BE2C (cell line): Measurements from ENCODE around the gene PKHD1.

ENCODE experiments used
- DNase-seq: peaks from one replicate; pipeline ENCODE4 v3.0.0-alpha.2; 2020
- H3K27me3 ChIP-seq: fragments of 250-450 bp; sonication (Bioruptor Pico); 2 replicates; pipeline ENCODE4 v1.5.1; 2020; ENCODE audit warnings: mild to moderate bottlenecking
- H3K36me3 ChIP-seq: fragments of 250-450 bp; sonication (Bioruptor Pico); 2 replicates; pipeline ENCODE4 v1.5.1; 2020; ENCODE audit warnings: mild to moderate bottlenecking
- H3K4me1 ChIP-seq: fragments of 250-450 bp; sonication (Bioruptor Pico); 2 replicates; pipeline ENCODE4 v1.5.1; 2020
- H3K4me3 ChIP-seq: 2 replicates; pipeline ENCODE4 v1.5.1; 2011; ENCODE audit warnings: low read depth, low read length
- H3K9me3 ChIP-seq: fragments of 250-450 bp; sonication (Bioruptor Pico); 2 replicates; pipeline ENCODE4 v1.5.1; 2020
- TF ChIP-seq, protein P1 (sequence below): IDR thresholded peaks from 2 replicates; pipeline ENCODE4 v1.5.1; 2012; ENCODE audit warnings: mild to moderate bottlenecking, low read depth, low read length

Gene PKHD1

DNA sequence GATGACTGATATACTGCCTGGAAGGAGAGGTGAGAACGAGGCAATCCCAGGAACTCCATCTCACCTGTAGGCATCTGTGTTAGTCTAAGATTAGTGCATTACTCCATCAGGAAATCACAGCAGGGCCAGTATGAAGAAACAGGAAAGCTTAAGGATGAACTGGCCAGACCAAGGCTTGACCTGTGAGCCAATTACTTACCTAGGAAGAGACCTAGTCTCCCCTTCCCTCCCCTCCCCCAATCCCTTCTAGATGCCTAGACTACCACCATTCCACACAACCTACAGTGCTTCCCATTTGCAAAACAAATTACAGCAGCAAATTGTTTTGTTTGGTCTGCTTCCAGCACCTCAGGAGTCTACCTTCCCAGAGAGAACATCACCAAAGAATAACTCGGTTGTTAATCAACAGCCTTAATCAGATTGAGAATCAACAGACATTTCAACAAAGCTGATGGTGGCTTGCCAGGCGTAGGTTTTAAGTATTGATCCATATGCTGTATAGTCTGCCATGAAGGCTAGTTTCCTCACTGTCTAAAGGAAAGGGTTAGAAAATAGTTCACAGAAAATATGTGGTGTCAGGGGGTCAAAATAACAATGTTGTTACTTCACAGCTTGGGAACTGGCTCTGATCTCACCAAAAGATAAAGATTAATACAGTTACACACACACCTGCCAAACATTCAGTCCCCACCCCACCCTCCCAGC is 10.1 kb downstream of the PKHD1 start:
- Histone ChIP-seq H3K4me3 (no peak overlapping the region), H3K36me3 (no peaks in the 10 kb centered on the region), H3K9me3 (no peaks in the 10 kb centered on the region), H3K4me1 (no peaks in the 10 kb centered on the region), H3K27me3 (peaks cover 10% of the 10 kb centered on the region)
- TF ChIP-seq, protein P1, sequence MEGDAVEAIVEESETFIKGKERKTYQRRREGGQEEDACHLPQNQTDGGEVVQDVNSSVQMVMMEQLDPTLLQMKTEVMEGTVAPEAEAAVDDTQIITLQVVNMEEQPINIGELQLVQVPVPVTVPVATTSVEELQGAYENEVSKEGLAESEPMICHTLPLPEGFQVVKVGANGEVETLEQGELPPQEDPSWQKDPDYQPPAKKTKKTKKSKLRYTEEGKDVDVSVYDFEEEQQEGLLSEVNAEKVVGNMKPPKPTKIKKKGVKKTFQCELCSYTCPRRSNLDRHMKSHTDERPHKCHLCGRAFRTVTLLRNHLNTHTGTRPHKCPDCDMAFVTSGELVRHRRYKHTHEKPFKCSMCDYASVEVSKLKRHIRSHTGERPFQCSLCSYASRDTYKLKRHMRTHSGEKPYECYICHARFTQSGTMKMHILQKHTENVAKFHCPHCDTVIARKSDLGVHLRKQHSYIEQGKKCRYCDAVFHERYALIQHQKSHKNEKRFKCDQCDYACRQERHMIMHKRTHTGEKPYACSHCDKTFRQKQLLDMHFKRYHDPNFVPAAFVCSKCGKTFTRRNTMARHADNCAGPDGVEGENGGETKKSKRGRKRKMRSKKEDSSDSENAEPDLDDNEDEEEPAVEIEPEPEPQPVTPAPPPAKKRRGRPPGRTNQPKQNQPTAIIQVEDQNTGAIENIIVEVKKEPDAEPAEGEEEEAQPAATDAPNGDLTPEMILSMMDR = no peak
- no peak for DNase-seq

DNA sequence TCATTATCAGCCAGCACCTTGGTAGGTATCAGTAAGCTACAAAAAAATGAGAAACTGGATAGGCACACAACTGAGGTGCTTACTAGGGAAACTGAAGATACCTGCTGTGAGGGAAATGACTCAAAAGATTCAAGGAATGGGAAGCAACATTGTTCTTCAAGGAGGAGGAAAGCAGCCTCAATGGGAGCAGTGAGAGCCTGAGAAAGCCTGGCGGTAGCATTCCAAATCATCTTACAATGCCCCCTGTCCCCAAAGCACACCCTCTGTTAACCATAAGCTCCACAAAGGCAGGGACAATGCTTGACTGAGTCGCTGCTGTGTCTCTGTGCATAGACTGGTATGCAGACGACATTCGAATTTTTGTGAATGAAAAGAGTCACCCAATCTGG is 10.6 kb downstream of the PKHD1 start:
- no peak overlapping the region for H3K4me3 ChIP-seq
- no peak for DNase-seq
- TF ChIP-seq, protein P1 = no peak
- no peaks in the 10 kb centered on the region for H3K36me3 ChIP-seq
- peaks cover 14% of the 10 kb centered on the region for H3K27me3 ChIP-seq
- no peaks in the 10 kb centered on the region for H3K4me1 ChIP-seq
- no peaks in the 10 kb centered on the region for H3K9me3 ChIP-seq

DNA sequence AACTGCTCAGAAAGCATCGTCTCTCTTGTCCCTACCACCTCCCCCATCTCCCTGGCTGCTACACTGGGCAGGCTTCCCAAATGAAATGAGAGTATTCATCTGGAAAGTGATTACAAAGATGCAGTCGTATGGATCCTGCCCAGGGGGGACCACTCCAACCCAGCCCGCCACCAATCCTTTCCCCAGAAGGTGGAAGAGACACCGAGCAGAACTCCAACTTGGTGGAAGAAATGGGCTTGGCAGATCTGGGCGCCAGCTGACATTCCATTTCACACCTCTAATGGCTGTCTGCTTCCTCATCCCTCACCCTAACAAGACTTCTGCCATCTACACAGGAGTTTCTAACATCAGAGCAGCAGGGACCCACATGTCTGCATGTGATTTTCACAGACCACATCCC is 12.7 kb downstream of the PKHD1 start:
- DNase-seq = no peak
- no peaks in the 10 kb centered on the region for H3K9me3 ChIP-seq
- H3K27me3 ChIP-seq = peaks cover 12% of the 10 kb centered on the region
- no peak overlapping the region for H3K4me3 ChIP-seq
- no peaks in the 10 kb centered on the region for H3K36me3 ChIP-seq
- no peaks in the 10 kb centered on the region for H3K4me1 ChIP-seq
- TF ChIP-seq, protein P1 = no peak

DNA sequence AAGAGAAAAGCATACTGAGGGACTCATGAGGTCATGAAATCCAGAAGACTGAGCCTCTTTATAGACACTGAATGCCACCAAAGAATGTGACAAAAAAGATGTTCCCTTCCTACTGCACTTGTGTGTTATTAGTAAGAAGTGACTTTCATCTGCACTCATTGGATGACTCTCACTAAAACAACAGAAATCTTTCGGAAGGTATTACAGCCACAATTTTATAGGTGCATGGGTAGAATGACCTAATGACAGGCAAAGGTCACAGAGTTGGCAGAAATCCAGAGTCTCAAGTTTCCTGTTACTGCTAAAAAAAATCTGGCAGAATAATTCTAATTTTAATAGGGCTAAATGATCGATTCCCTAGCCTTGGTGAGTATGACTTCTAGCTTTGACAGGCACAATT is 13.3 kb downstream of the PKHD1 start:
- Histone ChIP-seq H3K36me3 (no peaks in the 10 kb centered on the region), H3K4me3 (no peak overlapping the region), H3K4me1 (no peaks in the 10 kb centered on the region), H3K27me3 (peaks cover 18% of the 10 kb centered on the region), H3K9me3 (no peaks in the 10 kb centered on the region)
- no peak for DNase-seq
- TF ChIP-seq, protein P1 = no peak

- TF ChIP-seq, protein P1 = no peak
- H3K27me3 ChIP-seq = peaks cover 18% of the 10 kb centered on the region
- no peak for DNase-seq
- H3K36me3 ChIP-seq = no peaks in the 10 kb centered on the region
- H3K9me3 ChIP-seq = no peaks in the 10 kb centered on the region
- H3K4me3 ChIP-seq = no peak overlapping the region
- no peaks in the 10 kb centered on the region for H3K4me1 ChIP-seq
Measured at GRCh38 chr6:52065621-52066020, 21.8 kb downstream of the PKHD1 start.

DNA sequence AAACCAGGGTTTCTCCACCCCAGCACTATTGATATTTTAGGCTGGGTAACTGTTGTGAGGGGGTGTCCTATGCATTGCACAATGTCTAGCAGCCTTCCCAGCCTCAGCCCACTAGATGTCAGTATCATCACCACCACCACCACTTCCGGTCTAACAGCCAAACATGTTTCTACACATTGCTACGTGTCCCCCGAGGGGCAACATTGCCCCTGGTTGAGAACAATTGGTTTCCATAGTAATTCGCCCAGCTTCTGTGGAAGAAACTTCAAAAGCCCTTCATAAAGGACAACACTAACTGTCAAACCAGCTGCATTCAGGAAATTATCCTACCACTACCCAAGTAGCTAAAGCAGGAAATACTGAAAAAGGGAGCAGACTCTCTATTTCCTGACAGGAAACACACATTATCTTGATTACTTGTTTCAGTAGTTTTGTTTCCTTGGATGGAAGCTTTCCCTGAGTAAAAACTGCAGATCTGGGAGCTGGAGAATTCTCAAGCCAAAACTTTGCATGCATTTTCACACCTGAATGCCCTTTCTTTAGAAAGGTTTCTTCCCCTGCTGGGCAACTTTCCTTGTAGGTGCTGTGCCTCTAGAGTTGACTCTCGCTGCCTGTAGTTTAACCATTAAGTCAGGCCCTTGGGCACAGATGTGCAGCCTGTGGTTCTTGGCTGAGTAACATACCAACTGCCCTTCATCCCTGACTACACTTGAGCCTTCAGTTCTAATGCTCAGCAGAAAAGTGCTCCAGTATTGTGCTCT is 23.6 kb downstream of the PKHD1 start:
- Histone ChIP-seq H3K9me3 (no peaks in the 10 kb centered on the region), H3K27me3 (peaks cover 8% of the 10 kb centered on the region), H3K36me3 (no peaks in the 10 kb centered on the region), H3K4me1 (no peaks in the 10 kb centered on the region), H3K4me3 (peak overlapping the region; percentile 32)
- TF ChIP-seq, protein P1 = peak; percentile 89
- peak; percentile 65 for DNase-seq
